Stimulated activated CD8-positive, alpha-beta memory T cell treated with anti-CD3 and anti-CD28 coated beads, Interleukin-4, amount 100 ng/mL, for 1 hour (primary cell): ENCODE results near the gene GPALPP1.
"Not testable (repeated sequence)": the region's sequence is repeated elsewhere in the genome, so short reads cannot be mapped to it uniquely, and the experiment has no call there.

Experiments used
- DNase-seq, 2 donors: peaks; one replicate each; pipeline ENCODE4 v3.0.0-alpha.2; 2020; ENCODE audit warnings: low read depth in 2 of 2, low spot score in 1 of 2

The GPALPP1 gene

DNA sequence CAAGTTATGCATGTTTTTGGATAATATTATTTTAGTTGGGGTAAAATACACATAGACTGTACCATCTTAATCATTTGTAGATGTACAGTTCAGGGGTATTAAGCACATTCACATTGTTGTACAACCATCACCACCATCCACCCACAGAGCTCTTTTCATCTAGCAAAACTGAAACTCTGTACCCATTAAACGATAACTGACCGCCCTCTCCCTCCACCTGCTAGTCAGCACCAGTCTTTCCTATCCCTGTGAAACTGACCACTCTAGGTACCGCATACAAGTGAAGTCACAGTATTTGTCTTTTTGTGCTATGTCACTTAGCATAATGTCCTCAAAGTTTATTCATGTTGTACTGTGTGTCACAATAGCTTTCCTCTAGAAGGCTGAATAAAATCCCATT is 70.7 kb downstream of the GPALPP1 start:
- no peak for DNase-seq

DNA sequence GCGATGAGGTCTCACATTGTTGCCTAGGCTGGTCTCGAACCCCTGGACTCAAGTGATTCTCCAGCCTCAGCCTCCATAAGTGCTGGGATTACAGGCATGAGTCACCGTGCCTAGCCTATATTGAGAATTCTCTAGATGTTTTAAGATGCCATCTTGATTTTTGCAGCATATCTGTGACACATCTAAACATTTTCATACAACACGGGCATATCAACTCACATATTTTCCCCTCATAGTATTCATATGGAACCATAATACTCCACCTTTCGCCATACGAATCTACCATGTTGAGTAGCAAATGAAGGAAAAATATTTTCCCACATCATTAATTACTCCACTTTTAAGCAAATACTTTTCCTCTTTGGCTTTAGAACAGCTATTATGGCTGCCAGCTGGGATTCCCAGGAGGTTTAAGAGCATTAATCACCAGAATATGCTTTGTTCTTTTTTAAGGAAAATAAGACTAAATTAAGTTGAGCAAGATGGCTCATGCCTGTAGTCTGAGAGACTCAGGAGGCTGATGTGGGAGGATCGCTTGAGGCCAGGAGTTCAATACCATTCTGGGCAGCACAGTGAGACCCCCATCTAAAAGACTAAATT is 74.0 kb downstream of the GPALPP1 start:
- no peak for DNase-seq

DNA sequence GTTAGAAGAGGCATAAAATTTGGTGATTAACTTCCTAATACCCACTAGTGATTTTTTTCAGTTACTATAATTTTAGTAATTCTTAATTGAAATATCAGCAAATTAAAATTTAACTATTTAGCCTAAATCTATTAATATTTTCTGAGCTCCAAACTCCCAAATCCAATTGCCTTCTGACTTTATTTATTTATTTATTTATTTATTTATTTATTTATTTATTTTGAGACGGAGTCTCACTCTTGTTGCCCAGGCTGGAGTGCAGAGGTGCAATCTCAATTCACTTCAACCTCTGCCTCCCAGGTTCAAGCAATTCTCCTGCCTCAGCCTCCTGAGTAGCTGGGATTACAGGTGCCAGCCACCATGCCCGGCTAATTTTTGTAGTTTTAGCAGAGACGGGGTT is 74.6 kb downstream of the GPALPP1 start:
- DNase-seq: not testable (repeated sequence)

- DNase-seq: no peak
Observed at GRCh38 chr13:45064889-45065288, 75.6 kb downstream of the GPALPP1 start.

GRCh38 chr13:45068036-45069001 is 79.0 kb downstream of the GPALPP1 start:
- DNase-seq: no peak

DNA sequence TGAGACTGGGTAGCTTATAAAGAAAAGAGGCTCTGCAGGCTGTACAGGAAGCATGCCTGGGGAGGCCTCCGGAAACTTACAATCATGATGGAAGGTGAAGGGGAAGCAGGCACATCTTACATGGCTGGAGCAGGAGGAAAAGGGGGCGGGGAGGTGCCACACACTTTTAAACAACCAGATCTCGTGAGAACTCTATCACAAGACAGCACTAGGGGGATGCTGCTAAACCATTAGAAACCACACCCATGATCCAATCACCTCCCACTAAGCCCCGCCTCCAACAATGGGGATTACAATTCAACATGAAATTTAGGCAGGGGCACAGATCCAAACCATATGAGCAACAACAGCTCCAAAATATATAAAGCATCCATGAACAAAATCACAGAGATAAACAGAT is 84.5 kb downstream of the GPALPP1 start:
- no peak for DNase-seq

- DNase-seq: no peak
Observed at GRCh38 chr13:45074721-45075120, 85.4 kb downstream of the GPALPP1 start.

DNA sequence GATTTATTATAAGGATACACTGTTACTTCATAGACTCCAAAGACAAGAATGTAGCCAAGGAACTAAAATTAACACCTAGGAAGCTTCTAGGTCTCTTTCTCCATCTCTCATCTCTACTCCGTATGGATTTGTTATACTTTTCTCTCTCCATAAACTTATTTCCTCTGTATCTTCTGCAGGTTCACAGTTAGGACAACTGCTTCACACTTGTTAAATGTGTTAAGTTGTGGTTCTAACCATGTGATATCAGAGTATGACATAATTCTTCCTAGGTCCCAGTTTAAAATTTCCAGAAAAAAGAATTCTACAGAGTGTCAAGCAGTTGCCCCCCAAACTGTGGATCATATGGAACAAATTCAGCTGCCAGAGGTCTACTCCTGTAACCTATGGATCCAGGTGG is 88.7 kb downstream of the GPALPP1 start:
- no peak for DNase-seq
